HepG2 (cell line): ENCODE measurements around the gene AP1G1. TPM values are rescaled to one million over a fixed set of nuclear protein-coding genes. Genes with fewer than 3 reads are reported as not detected.

Source experiments
- ATAC-seq: fragments of 200-7000 bp; cut with Tn5 transposase; 3 replicates; pipeline ENCODE4 v1.9.1; 2020; ENCODE audit warnings: mild to moderate bottlenecking, moderate library complexity
- BruUV-seq: library from RNA; stranded (reverse); fragments of 400-500 nt; replicated peaks from 2 replicates; lab custom pipeline; 2021; lab: Mats Ljungman, UMichigan
- CTCF ChIA-PET: fragments of 300-600 bp; formaldehyde crosslinking; extraction: SDS; loops from one replicate; lab custom pipeline; 2021; ENCODE audit warnings: low total read pairs, inconsistent platforms, low intra/inter-chr PET ratio; lab: Yijun Ruan, JAX
- POLR2A ChIA-PET: fragments of 350-600 bp; sonication (Branson Sonifier 250); formaldehyde crosslinking; loops from one replicate; lab custom pipeline; 2020; ENCODE audit warnings: antibody characterized with exemption, inconsistent platforms; lab: Yijun Ruan, JAX
- DNase-seq: peaks from one replicate; pipeline ENCODE4 v3.0.0-alpha.2; 2015; ENCODE audit warnings: low spot score
- FAIRE-seq: peaks from 3 replicates; lab custom pipeline; 2011; peaks lifted over from hg19 to GRCh38; lab: Jason Lieb, UNC
- H2AFZ ChIP-seq: one replicate; pipeline ENCODE4 v1.6.1; 2011; ENCODE audit warnings: low read length, inconsistent platforms
- H3K27ac ChIP-seq: fragments of 300-600 bp; 3 replicates; pipeline ENCODE4 v1.8.0; 2011; ENCODE audit warnings: mixed run types, mild to moderate bottlenecking, mixed read lengths, low read length, inconsistent platforms; ENCODE audit not compliant: insufficient read depth; ENCODE audit errors: extremely low read length
- H3K27me3 ChIP-seq, 2 experiments: fragments of 200-600 bp in 1 of 2; 2 replicates in 1 of 2; 3 replicates in 1 of 2; pipeline versions ENCODE4 v1.6.0 to v1.8.0; 2011; ENCODE audit warnings: low read length in 2 of 2, mild to moderate bottlenecking in 2 of 2, moderate library complexity in 2 of 2, inconsistent platforms in 1 of 2; ENCODE audit not compliant: insufficient read depth in 2 of 2, control insufficient read depth in 1 of 2
- H3K36me3 ChIP-seq, 2 experiments: fragments of 200-600 bp in 1 of 2; replicated peaks in 1 of 2; 2 replicates in 1 of 2; 3 replicates in 1 of 2; pipeline versions ENCODE4 v1.5.1 to v1.8.0; 2011; ENCODE audit warnings: low read length in 2 of 2, inconsistent platforms in 1 of 2; ENCODE audit not compliant: insufficient read depth in 2 of 2, control insufficient read depth in 1 of 2
- H3K4me1 ChIP-seq: 2 replicates; pipeline ENCODE4 v1.5.1; 2012; ENCODE audit warnings: low read length, inconsistent platforms; ENCODE audit not compliant: insufficient read depth
- H3K4me2 ChIP-seq: 2 replicates; pipeline ENCODE4 v1.6.0; 2011; ENCODE audit warnings: low read depth, low read length, inconsistent platforms
- H3K4me3 ChIP-seq, 3 experiments: fragments of 200-600 bp in 1 of 3; sonication (generic), shearing (Covaris generic) in 1 of 3; replicated peaks in 1 of 3; 2 replicates each; pipeline ENCODE4 v1.5.1; 2011 to 2016; ENCODE audit warnings: low read length in 3 of 3, inconsistent platforms in 2 of 3, low read depth in 2 of 3, mild to moderate bottlenecking in 2 of 3, control low read depth in 1 of 3, mixed read lengths in 1 of 3; ENCODE audit not compliant: insufficient read depth in 1 of 3
- H3K79me2 ChIP-seq: one replicate; pipeline ENCODE4 v1.6.1; 2011; ENCODE audit warnings: low read length, inconsistent platforms; ENCODE audit not compliant: insufficient read depth
- H3K9ac ChIP-seq: 2 replicates; pipeline ENCODE4 v1.6.0; 2011; ENCODE audit warnings: mild to moderate bottlenecking, low read depth, low read length, inconsistent platforms; ENCODE audit not compliant: insufficient read depth
- H3K9me3 ChIP-seq: 2 replicates; pipeline ENCODE4 v1.5.1; 2012; ENCODE audit warnings: mild to moderate bottlenecking, low read length
- H4K20me1 ChIP-seq: 2 replicates; pipeline ENCODE4 v1.6.0; 2011; ENCODE audit warnings: inconsistent platforms, mild to moderate bottlenecking, low read length, moderate library complexity; ENCODE audit not compliant: insufficient read depth
- CCAR2 ChIP-seq: fragments of 200-400 bp; formaldehyde crosslinking; optimal IDR thresholded peaks from 2 replicates; pipeline ENCODE3; 2018; ENCODE audit warnings: low read depth, mild to moderate bottlenecking, low read length, moderate library complexity
- ESRRA ChIP-seq: sonication (generic); formaldehyde crosslinking; IDR thresholded peaks from 2 replicates; pipeline ENCODE4 v1.5.1; 2020; ENCODE audit warnings: mild to moderate bottlenecking, low read depth, missing genetic modification reagents
- HCFC1 ChIP-seq: fragments of 150-350 bp; IDR thresholded peaks from 2 replicates; pipeline ENCODE4 v1.6.1; 2014; ENCODE audit warnings: low read depth, low read length
- ISL2 ChIP-seq: sonication (generic); formaldehyde crosslinking; IDR thresholded peaks from 2 replicates; pipeline ENCODE4 v1.5.0; 2020; ENCODE audit warnings: missing genetic modification reagents
- MAFF ChIP-seq: IDR thresholded peaks from 2 replicates; pipeline ENCODE4 v1.6.1; 2011; ENCODE audit warnings: low read depth, low read length, improper control_type of control experiment
- MED13 ChIP-seq: sonication (generic); formaldehyde crosslinking; IDR thresholded peaks from 2 replicates; pipeline ENCODE4 v1.5.0; 2020; ENCODE audit warnings: missing genetic modification reagents
- ZNF143 ChIP-seq: sonication (generic); formaldehyde crosslinking; IDR thresholded peaks from 2 replicates; pipeline ENCODE4 v1.4.0; 2020; ENCODE audit warnings: missing genetic modification reagents
- ZNF614 ChIP-seq: IDR thresholded peaks from 2 replicates; pipeline ENCODE4 v1.6.1; 2018; ENCODE audit warnings: missing biosample characterization, missing genetic modification reagents, inconsistent platforms, borderline replicate concordance
- in situ Hi-C: cut with HindIII; loops from 2 replicates; pipeline ENCODE4 v1.10.0; 2017; ENCODE audit warnings: low pct_unique_long_range_greater_than_20kb; ENCODE audit not compliant: extremely low pct_ligation_motif_present
- intact Hi-C: fragments of 100-400 bp; cut with micrococcal nuclease; formaldehyde crosslinking; loops from one replicate; pipeline ENCODE4 v1.10.0; 2022; ENCODE audit not compliant: unreplicated experiment
- polyA plus RNA-seq, 8 experiments: library from polyadenylated mRNA; depleted of rRNA in 3 of 8; stranded (reverse) in 7 of 8; unstranded in 1 of 8; fragments of >200 nt; fragmentation: Illumina TruSeq in 4 of 8; extraction: Trizol in 4 of 8; gene quantifications; 2 replicates each; pipeline versions ENCODE4 v1.2.1 to v1.2.3, GENCODE V29; 2011 to 2016; ENCODE audit warnings: low read depth in 4 of 8, missing spikeins in 1 of 8, mixed read lengths in 1 of 8; ENCODE audit not compliant: insufficient read depth in 1 of 8
- total RNA-seq, 5 experiments: library from RNA; depleted of rRNA; stranded (reverse); fragments of >200 nt; fragmentation: Illumina TruSeq; extraction: Trizol; gene quantifications; 2 replicates each; pipeline ENCODE4 v1.2.3, GENCODE V29; 2016; ENCODE audit warnings: low read depth in 1 of 5
- TF ChIP-seq, protein P1 (sequence below): sonication (generic); formaldehyde crosslinking; IDR thresholded peaks from 2 replicates; pipeline ENCODE4 v1.4.0; 2020; ENCODE audit warnings: missing genetic modification reagents

AP1G1 gene
- total and polyA plus RNA-seq, 2 of the 13 experiments (the other 11 are each of a cell fraction or from before 2014, with no cell fraction given): 62.2 to 66.2 TPM

DNA sequence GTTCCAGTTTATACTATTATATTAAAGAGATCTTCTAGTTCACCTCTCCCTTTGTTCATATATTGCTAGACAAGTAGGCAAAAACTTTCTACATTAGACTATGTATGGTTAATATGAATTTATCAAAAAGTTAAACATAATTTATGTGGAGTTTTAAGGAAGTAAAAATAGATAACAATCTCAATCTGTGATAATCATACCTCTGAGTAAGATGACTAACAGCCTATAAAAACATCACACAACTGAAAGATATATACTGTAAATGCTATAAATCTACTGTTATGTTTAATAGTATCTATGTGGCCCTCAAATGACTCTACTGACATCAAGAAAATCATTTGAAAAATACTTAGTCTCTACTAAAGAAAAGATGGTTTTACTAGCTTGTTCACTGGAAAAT, 37.1 kb downstream of the AP1G1 start:
- no peak overlapping the region for H3K27ac ChIP-seq
- ATAC-seq (no peak), DNase-seq (no peak), FAIRE-seq (no peak)
- peaks cover 22 to 72% of the 10 kb centered on the region in 2 experiments for H3K36me3 ChIP-seq
- H3K9me3 ChIP-seq: no peaks in the 10 kb centered on the region
- H3K27me3 ChIP-seq: no peaks in the 10 kb centered on the region
- in situ Hi-C loops (no loop called here), intact Hi-C loops (no loop called here)
- H2AFZ ChIP-seq: no peak overlapping the region
- ChIA-PET CTCF (no interaction called here), POLR2A (no interaction called here)
- no peaks in the 10 kb centered on the region for H3K4me1 ChIP-seq
- H4K20me1 ChIP-seq: no peaks in the 10 kb centered on the region
- H3K79me2 ChIP-seq: no peaks in the 10 kb centered on the region
- TF ChIP-seq ZNF614 (CRISPR knock-in tag) (no peak), MAFF (no peak), HCFC1 (no peak), ISL2 (CRISPR knock-in tag) (no peak), CCAR2 (no peak), ZNF143 (CRISPR knock-in tag) (no peak), MED13 (CRISPR knock-in tag) (no peak), ESRRA (CRISPR knock-in tag) (no peak)
- TF ChIP-seq, protein P1, sequence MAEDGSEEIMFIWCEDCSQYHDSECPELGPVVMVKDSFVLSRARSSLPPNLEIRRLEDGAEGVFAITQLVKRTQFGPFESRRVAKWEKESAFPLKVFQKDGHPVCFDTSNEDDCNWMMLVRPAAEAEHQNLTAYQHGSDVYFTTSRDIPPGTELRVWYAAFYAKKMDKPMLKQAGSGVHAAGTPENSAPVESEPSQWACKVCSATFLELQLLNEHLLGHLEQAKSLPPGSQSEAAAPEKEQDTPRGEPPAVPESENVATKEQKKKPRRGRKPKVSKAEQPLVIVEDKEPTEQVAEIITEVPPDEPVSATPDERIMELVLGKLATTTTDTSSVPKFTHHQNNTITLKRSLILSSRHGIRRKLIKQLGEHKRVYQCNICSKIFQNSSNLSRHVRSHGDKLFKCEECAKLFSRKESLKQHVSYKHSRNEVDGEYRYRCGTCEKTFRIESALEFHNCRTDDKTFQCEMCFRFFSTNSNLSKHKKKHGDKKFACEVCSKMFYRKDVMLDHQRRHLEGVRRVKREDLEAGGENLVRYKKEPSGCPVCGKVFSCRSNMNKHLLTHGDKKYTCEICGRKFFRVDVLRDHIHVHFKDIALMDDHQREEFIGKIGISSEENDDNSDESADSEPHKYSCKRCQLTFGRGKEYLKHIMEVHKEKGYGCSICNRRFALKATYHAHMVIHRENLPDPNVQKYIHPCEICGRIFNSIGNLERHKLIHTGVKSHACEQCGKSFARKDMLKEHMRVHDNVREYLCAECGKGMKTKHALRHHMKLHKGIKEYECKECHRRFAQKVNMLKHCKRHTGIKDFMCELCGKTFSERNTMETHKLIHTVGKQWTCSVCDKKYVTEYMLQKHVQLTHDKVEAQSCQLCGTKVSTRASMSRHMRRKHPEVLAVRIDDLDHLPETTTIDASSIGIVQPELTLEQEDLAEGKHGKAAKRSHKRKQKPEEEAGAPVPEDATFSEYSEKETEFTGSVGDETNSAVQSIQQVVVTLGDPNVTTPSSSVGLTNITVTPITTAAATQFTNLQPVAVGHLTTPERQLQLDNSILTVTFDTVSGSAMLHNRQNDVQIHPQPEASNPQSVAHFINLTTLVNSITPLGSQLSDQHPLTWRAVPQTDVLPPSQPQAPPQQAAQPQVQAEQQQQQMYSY (CRISPR knock-in tag): no peak
- H3K9ac ChIP-seq: no peak overlapping the region
- H3K4me3 ChIP-seq: no peak overlapping the region
- no TSS peak for BruUV-seq
- H3K4me2 ChIP-seq: no peak overlapping the region
